ENCODE data around the gene UBAC2. TPM values are rescaled to one million over a fixed set of nuclear protein-coding genes. Genes with fewer than 3 reads are reported as not detected.
A peak's percentile ranks its signal among the peaks of the same experiment; 100 is the strongest.
"Not testable (repeated sequence)": the region's sequence is repeated elsewhere in the genome, so short reads cannot be mapped to it uniquely, and the experiment has no call there.

The UBAC2 gene
- total RNA-seq, 2 experiments from 2014 or later: 43.4 to 44.9 TPM

DNA sequence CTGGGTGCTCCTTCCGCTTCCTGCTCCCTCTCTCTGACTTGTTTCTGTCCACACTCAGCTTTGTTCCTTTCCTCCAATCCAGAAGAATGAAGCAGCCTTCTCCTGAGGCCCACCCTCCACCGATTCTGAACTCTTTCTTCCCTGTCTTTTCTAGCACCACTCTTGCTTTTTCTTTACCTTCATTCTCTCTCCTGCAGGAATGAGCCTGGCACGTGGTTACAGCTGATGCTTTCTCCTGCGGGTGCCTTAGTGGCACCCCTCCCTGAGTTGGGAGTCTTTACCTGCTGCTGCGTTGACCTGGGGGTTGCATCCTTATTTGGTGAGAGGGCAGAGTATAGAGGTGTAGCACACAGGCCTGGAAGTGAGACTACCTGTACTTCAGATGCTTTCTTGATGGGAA is 6.2 kb downstream of the UBAC2 start:
- H3K4me1 Mint-ChIP-seq (ENCODE audit: low read depth): peaks cover 84% of the 10 kb centered on the region
- CTCF ChIA-PET: interaction anchor here (0.7 to 12.4 kb wide), 9 partner anchors 15 to 230 kb away, joined by 3 to 163 read pairs (median 4); partner anchors contain the start of gene GPR18
- no peak overlapping the region for H3K27ac Mint-ChIP-seq
- no peaks in the 10 kb centered on the region for H3K27me3 Mint-ChIP-seq (ENCODE audit: low read depth)
- no peak for DNase-seq
- H3K9me3 Mint-ChIP-seq: no peaks in the 10 kb centered on the region
- no peak overlapping the region for H3K4me3 Mint-ChIP-seq
- intact Hi-C loops (cut with micrococcal nuclease): no loop called here
- peaks cover 35% of the 10 kb centered on the region for H3K36me3 Mint-ChIP-seq (ENCODE audit: low read depth)

DNA sequence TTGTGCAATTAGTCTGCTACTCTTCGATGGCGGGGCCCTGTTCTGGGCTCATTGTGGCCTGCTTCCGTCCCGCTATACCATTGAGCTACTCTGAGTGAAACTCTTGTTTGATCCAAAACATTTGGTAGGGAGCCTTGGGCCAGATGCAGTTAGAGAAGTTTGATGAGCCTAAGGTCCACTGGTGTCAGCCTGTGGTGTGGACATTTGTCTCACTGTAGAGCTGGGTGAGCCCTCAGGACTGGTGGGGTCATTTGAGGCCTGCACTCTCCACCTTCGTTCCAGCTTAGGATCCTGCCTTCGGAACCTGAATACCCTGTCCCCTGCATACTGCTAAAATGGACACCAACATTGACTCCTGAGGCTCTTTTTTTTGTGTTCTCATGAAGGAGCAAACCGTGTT is 6.9 kb downstream of the UBAC2 start:
- intact Hi-C loops (cut with micrococcal nuclease): no loop called here
- Mint-ChIP-seq H3K36me3 (ENCODE audit: low read depth) (peaks cover 32% of the 10 kb centered on the region), H3K4me3 (no peak overlapping the region), H3K4me1 (ENCODE audit: low read depth) (peaks cover 84% of the 10 kb centered on the region), H3K9me3 (no peaks in the 10 kb centered on the region), H3K27me3 (ENCODE audit: low read depth) (no peaks in the 10 kb centered on the region), H3K27ac (no peak overlapping the region)
- no peak for DNase-seq
- CTCF ChIA-PET: interaction anchor here (0.6 to 12.4 kb wide), 5 partner anchors 14 to 229 kb away, joined by 3 to 163 read pairs (median 5); no protein-coding TSS in a partner anchor

DNA sequence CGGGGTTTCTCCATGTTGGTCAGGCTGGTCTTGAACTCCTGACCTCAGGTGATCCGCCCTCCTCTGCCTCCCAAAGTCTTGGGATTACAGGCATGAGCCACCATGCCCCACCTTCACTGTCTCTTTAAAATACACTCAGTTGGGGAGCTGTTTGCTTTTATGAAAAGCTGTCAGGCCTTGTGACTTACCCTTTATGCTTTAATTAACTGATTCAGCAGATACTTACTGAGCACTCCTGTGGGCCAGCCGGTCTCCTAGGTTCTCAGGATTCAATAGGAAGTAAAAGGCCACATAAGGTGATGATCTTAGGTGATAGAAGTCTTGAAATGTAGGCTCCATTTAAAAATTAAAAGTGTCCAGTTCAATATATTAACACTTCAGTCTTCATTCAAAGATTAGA is 7.5 kb downstream of the UBAC2 start:
- CTCF ChIA-PET: interaction anchor here (0.7 to 2.0 kb wide), 2 partner anchors 26 to 32 kb away, joined by 3 to 8 read pairs; no protein-coding TSS in a partner anchor
- Mint-ChIP-seq H3K4me3 (no peak overlapping the region), H3K9me3 (no peaks in the 10 kb centered on the region), H3K27ac (no peak overlapping the region), H3K27me3 (ENCODE audit: low read depth) (no peaks in the 10 kb centered on the region), H3K4me1 (ENCODE audit: low read depth) (peaks cover 81% of the 10 kb centered on the region), H3K36me3 (ENCODE audit: low read depth) (peaks cover 32% of the 10 kb centered on the region)
- DNase-seq: no peak
- intact Hi-C loops (cut with micrococcal nuclease): no loop called here

DNA sequence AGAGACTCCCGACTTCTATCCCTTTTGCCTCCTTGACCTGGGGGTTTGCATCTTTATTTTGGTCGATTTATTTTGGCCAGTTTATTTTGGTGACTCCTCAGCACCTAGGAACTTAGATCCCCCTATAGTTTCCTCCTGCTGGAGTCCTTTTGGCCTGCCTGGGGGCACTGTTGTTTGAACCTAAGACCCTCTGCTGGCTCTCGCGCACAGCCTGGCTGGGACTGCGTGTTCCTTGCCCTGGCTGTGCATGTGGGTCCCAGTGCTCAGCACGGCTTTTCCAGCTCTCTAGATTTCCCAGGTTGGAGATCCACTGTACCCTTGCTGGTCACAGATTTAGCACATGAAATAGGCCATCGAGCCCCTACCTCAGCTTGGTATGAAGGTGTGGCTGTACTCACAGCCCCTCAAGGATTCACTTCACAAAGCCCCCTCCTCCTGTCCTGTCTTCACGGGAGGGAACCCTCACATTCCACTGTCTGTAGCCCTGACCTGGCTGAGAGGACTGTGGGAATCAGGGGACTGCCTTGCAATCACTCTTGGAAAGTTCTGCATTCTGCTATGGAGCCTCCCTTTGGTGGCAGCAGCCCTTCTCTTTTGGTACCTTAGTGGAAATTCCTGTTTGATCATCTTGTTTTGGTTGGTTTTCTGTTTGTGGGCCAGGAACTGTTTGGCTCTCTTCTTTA is 8.3 kb downstream of the UBAC2 start:
- Mint-ChIP-seq H3K36me3 (ENCODE audit: low read depth) (peaks cover 32% of the 10 kb centered on the region), H3K9me3 (no peaks in the 10 kb centered on the region), H3K27ac (no peak overlapping the region), H3K4me3 (no peak overlapping the region), H3K4me1 (ENCODE audit: low read depth) (peaks cover 79% of the 10 kb centered on the region), H3K27me3 (ENCODE audit: low read depth) (no peaks in the 10 kb centered on the region)
- CTCF ChIA-PET: interaction anchor here (1.0 kb wide), 1 partner anchor 57 kb away, joined by 5 read pairs; no protein-coding TSS in a partner anchor
- DNase-seq: no peak
- intact Hi-C loops (cut with micrococcal nuclease): no loop called here

DNA sequence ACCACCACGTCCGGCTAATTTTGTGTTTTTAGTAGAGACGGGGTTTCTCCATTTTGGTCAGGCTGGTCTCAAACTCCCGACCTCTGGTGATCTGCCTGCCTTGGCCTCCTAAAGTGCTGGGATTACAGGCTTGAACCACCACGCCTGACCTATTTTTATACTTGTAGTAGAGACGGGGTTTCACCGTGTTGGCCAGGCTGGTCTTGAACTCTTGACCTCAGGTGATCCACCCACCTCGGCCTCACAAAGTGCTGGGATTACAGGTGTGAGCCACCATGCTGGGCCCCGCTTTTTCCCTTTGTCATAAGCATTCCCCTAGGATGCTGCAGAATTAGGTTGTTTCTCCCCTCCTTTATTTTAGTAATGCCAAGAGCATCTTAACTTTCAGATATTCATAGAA is 10.0 kb downstream of the UBAC2 start:
- H3K9me3 Mint-ChIP-seq; intact Hi-C loops (cut with micrococcal nuclease); DNase-seq; H3K27me3 Mint-ChIP-seq (ENCODE audit: low read depth); CTCF ChIA-PET; H3K4me3 Mint-ChIP-seq; H3K27ac Mint-ChIP-seq: not testable (repeated sequence)
- peaks cover 25% of the 10 kb centered on the region for H3K36me3 Mint-ChIP-seq (ENCODE audit: low read depth)
- peaks cover 79% of the 10 kb centered on the region for H3K4me1 Mint-ChIP-seq (ENCODE audit: low read depth)

DNA sequence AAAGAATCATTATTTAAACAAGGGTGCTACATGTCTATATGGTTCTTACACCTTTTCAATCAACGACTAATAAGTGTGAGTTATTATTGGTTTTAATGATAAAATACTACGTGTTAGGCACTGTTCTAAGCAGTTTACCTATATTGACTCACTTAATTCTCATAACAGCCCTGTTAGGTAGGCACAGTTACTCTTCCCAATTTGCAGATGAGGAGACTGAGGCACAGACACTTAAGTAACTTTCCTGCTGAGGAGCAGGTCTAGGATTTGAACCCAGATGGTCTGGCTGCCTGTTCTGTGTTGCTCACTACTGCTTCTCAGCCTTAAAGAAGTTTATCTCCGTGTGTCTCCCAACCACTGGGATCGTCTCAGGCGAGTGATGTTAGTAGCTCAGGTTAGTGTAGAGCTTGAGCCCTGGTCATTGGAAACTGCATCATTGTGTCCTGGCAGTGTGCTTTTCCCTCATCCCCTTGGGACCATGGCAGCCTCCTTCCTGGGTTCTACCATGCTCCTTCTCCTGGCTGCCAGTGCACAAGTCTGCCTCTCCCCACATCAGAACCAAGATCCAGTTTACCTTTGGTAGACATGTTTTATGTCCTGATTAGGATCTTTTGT is 10.9 kb downstream of the UBAC2 start:
- CTCF ChIA-PET: interaction anchor here (0.7 kb wide), 2 partner anchors 58 to 169 kb away, joined by 3 read pairs; no protein-coding TSS in a partner anchor
- no peak for DNase-seq
- H3K4me1 Mint-ChIP-seq (ENCODE audit: low read depth): peaks cover 76% of the 10 kb centered on the region
- H3K9me3 Mint-ChIP-seq: no peaks in the 10 kb centered on the region
- no peak overlapping the region for H3K4me3 Mint-ChIP-seq
- peaks cover 17% of the 10 kb centered on the region for H3K36me3 Mint-ChIP-seq (ENCODE audit: low read depth)
- no peaks in the 10 kb centered on the region for H3K27me3 Mint-ChIP-seq (ENCODE audit: low read depth)
- intact Hi-C loops (cut with micrococcal nuclease): no loop called here
- H3K27ac Mint-ChIP-seq: no peak overlapping the region

DNA sequence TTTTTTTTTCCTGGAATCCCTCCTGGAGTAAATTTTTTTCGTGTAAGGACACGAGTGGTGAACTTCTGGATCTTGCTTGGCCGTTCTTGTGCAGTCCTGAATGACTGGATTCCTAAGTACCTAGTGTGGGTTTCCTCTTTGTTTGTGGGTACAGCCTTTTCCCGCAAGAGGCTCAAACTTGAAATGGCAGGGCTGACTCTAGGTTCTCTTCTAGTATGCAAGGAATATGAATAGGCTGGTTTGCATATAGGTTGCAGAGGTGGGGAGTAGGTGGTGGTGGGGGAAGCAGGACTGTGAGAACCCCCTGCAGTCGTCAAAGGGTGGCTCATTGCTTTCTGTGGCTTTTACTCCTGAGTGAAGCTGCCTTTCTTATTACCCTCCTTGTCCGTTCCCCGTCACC is 13.6 kb downstream of the UBAC2 start:
- H3K27me3 Mint-ChIP-seq (ENCODE audit: low read depth): no peaks in the 10 kb centered on the region
- peak; percentile 83 for DNase-seq
- H3K36me3 Mint-ChIP-seq (ENCODE audit: low read depth): peaks cover 12% of the 10 kb centered on the region
- H3K4me3 Mint-ChIP-seq: peak overlapping the region; percentile 72
- intact Hi-C loops (cut with micrococcal nuclease): loop anchor here (1.0 to 2.0 kb wide), 8 partner anchors 10 to 220 kb away; partner anchors contain the start of gene GPR18
- peaks cover 82% of the 10 kb centered on the region for H3K4me1 Mint-ChIP-seq (ENCODE audit: low read depth)
- peak overlapping the region; percentile 78 for H3K27ac Mint-ChIP-seq
- CTCF ChIA-PET: interaction anchor here (0.6 to 2.2 kb wide), 11 partner anchors 9 to 207 kb away, joined by 3 to 13 read pairs (median 4); partner anchors contain the start of gene UBAC2
- no peaks in the 10 kb centered on the region for H3K9me3 Mint-ChIP-seq

DNA sequence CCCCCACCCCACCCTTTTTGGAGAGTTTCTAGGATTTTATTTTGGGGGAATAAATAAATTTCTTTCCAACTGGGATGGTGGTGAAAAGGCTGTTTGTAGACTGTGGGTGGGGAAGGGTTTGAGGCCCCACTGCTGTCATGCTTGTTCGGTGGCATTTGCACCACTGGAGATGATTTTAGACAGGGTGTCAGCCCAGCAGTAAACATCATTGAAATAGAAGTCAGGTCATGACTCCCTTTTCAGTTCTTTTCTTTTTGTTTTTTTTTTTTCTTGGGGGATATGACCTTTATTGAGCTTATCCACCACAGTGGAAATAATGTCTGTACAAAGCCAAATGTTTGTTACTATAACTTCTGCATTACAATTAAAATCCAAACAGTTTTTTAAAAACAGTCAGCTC is 14.1 kb downstream of the UBAC2 start:
- H3K36me3 Mint-ChIP-seq (ENCODE audit: low read depth): peaks cover 10% of the 10 kb centered on the region
- H3K4me3 Mint-ChIP-seq: peak overlapping the region; percentile 72
- no peaks in the 10 kb centered on the region for H3K27me3 Mint-ChIP-seq (ENCODE audit: low read depth)
- peak overlapping the region; percentile 78 for H3K27ac Mint-ChIP-seq
- DNase-seq: peak; percentile 29
- no peaks in the 10 kb centered on the region for H3K9me3 Mint-ChIP-seq
- peaks cover 82% of the 10 kb centered on the region for H3K4me1 Mint-ChIP-seq (ENCODE audit: low read depth)
- intact Hi-C loops (cut with micrococcal nuclease): loop anchor here (1.0 to 5.0 kb wide), 12 partner anchors 10 to 220 kb away; partner anchors contain the start of gene GPR18
- CTCF ChIA-PET: interaction anchor here (0.7 to 2.2 kb wide), 13 partner anchors 9 to 222 kb away, joined by 3 to 13 read pairs (median 3); partner anchors contain the start of genes GPR18 and UBAC2

DNA sequence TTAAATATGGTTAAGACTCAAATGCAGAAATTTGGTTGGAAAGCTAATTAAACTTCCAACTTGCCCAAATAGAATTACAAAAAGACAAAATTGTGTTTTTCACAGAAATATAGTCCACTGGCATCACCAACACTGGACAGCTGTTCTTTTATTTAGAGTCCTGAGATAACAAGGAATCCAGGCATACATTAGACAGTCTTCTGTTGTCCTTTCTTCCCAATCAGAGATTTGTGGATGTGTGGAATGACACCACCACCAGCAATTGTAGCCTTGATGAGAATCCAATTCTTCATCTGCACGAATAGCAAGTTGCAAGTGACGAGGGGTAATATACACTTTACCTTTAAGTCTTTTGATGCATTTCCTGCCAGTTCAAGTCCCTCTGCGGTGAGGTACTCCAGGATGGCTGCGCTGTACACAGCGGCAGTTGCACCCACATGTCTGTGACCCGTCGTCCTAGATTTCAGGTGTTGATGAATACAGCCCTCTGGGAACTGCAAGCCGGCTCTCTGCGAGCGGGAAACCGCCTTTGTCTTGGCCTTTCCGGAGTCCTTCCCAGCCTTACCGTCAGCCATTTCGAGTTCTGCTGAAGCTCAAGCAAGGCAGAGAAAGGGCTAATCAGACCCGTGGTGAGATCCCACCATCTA is 14.7 kb downstream of the UBAC2 start:
- Mint-ChIP-seq H3K4me1 (ENCODE audit: low read depth) (peaks cover 80% of the 10 kb centered on the region), H3K36me3 (ENCODE audit: low read depth) (peaks cover 10% of the 10 kb centered on the region), H3K4me3 (peak overlapping the region; percentile 72), H3K27ac (peak overlapping the region; percentile 78), H3K27me3 (ENCODE audit: low read depth) (no peaks in the 10 kb centered on the region), H3K9me3 (no peaks in the 10 kb centered on the region)
- intact Hi-C loops (cut with micrococcal nuclease): loop anchor here (1.0 to 5.0 kb wide), 7 partner anchors 13 to 218 kb away; no protein-coding TSS in a partner anchor
- peak; percentile 82 for DNase-seq
- CTCF ChIA-PET: interaction anchor here (0.7 to 2.2 kb wide), 12 partner anchors 10 to 296 kb away, joined by 3 to 13 read pairs (median 3); partner anchors contain the start of genes GPR18 and UBAC2

DNA sequence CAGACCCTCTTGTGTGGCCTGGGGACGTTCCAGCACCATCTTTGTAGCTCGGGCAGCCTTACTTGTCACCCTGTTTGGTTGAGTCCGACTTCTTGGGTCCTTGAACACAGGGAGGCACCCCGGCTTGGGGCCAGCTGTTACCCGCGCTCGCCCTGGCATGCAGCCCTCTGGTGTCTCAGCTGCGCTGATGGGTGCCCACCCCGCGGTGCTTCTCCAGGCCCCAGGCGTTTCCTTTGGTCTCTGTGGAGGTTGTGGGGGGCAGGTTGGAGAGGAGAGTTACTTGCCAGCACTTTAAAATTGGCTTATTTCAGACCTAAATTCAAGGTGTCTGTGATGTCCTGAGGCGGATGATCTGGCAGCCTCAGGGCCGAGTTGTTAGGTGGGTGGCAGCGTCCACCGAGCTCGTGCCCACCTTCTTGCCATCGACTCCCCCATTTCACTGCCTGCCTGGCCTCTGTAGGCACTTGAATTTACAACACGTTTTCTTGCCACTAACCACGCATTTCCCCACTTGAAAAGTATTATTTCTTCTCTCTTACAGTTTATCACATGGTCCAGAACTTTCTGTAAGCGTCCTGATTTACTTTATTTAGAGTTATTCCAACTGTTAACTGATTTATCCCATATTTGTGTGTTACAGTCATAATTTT is 16.9 kb downstream of the UBAC2 start:
- intact Hi-C loops (cut with micrococcal nuclease): loop anchor here (1.0 to 5.0 kb wide), 7 partner anchors 71 to 643 kb away; no protein-coding TSS in a partner anchor
- Mint-ChIP-seq H3K27ac (peak overlapping the region; percentile 73), H3K27me3 (ENCODE audit: low read depth) (no peaks in the 10 kb centered on the region)

DNA sequence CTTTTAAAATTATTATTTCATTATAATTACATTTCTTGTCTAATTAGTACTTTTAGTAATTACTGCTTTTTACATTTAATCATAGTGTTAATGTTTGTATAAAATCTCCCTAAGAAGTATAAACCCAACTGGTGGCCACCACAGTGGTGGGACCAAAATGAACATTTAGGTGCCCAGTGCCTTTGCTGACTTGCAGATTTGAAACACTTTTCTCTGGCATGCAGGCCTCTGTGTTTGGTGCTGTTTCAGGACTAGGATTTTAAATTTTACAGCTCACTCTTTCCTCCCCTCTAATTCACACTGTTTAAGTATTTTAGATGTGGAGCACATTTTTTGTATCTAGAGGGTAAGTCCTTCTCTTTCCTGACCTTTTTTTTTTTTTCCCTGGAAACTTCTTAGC is 17.5 kb downstream of the UBAC2 start:
- H3K9me3 Mint-ChIP-seq: no peaks in the 10 kb centered on the region
- CTCF ChIA-PET: interaction anchor here (0.6 to 2.9 kb wide), 10 partner anchors 13 to 168 kb away, joined by 3 to 20 read pairs (median 6); partner anchors contain the start of genes GPR18 and UBAC2
- H3K4me3 Mint-ChIP-seq: peak overlapping the region; percentile 43
- intact Hi-C loops (cut with micrococcal nuclease): loop anchor here (1.0 to 5.0 kb wide), 7 partner anchors 71 to 644 kb away; no protein-coding TSS in a partner anchor
- peaks cover 3% of the 10 kb centered on the region for H3K36me3 Mint-ChIP-seq (ENCODE audit: low read depth)
- H3K4me1 Mint-ChIP-seq (ENCODE audit: low read depth): peaks cover 88% of the 10 kb centered on the region
- no peak for DNase-seq
- H3K27me3 Mint-ChIP-seq (ENCODE audit: low read depth): no peaks in the 10 kb centered on the region
- peak overlapping the region; percentile 88 for H3K27ac Mint-ChIP-seq

More for the DNA sequence above, 16.9 kb downstream of the UBAC2 start:
- peaks cover 3% of the 10 kb centered on the region for H3K36me3 Mint-ChIP-seq (ENCODE audit: low read depth)
- CTCF ChIA-PET: interaction anchor here (0.7 to 2.9 kb wide), 8 partner anchors 13 to 1018 kb away, joined by 3 to 20 read pairs (median 4); partner anchors contain the start of gene UBAC2
- H3K4me3 Mint-ChIP-seq: peak overlapping the region; percentile 64
- DNase-seq: peak; percentile 28
- H3K4me1 Mint-ChIP-seq (ENCODE audit: low read depth): peaks cover 83% of the 10 kb centered on the region
- H3K9me3 Mint-ChIP-seq: no peaks in the 10 kb centered on the region
